IPS DF 6.9 (cell line): ENCODE results near the gene TRPC3.

Source experiments
- DNase-seq: peaks from one replicate; pipeline ENCODE4 v3.0.0-alpha.2; 2013; ENCODE audit warnings: low read depth, low spot score
- H3K27ac ChIP-seq: one replicate; pipeline ENCODE4 v1.5.1; 2013; ENCODE audit warnings: low read length, control low read depth
- H3K27me3 ChIP-seq: 2 replicates; pipeline ENCODE4 v1.6.1; 2013; ENCODE audit warnings: mild to moderate bottlenecking, low read length; ENCODE audit not compliant: control insufficient read depth, insufficient read depth
- H3K36me3 ChIP-seq: 2 replicates; pipeline ENCODE4 v1.6.1; 2013; ENCODE audit warnings: low read length; ENCODE audit not compliant: control insufficient read depth, insufficient read depth
- H3K4me1 ChIP-seq: 2 replicates; pipeline ENCODE4 v1.6.1; 2013; ENCODE audit warnings: low read length; ENCODE audit not compliant: control insufficient read depth, insufficient read depth
- H3K4me3 ChIP-seq: 2 replicates; pipeline ENCODE4 v1.5.1; 2013; ENCODE audit warnings: mild to moderate bottlenecking, low read length
- H3K9me3 ChIP-seq: 2 replicates; pipeline ENCODE4 v1.6.1; 2013; ENCODE audit warnings: low read length, inconsistent platforms; ENCODE audit not compliant: control insufficient read depth, insufficient read depth
- WGBS: extraction: QIAGEN DNeasy Blood & Tissue Kit; methylation state at CpG from one replicate; pipeline ENCODE4 v1.1.7; 2013; ENCODE audit warnings: mixed read lengths, missing lambda C conversion rate; ENCODE audit not compliant: insufficient read length, insufficient coverage; 5-methylcytosine and 5-hydroxymethylcytosine counted together

TRPC3 gene

GRCh38 chr4:121951521-121952110, at the start of gene TRPC3:
TSS of gene TRPC3 (minus strand) at chr4:121952060. CDS start at chr4:121951680, 380 bp downstream.
- no CpG with 5 or more reads among the region's 69 CpGs for WGBS
- Histone ChIP-seq H3K9me3 (no peaks in the 10 kb centered on the region), H3K27ac (no peak within 1 kb of the TSS), H3K4me1 (no peaks in the 10 kb centered on the region), H3K27me3 (peaks cover 28% of the 10 kb centered on the region), H3K36me3 (no peaks in the 10 kb centered on the region), H3K4me3 (peak within 1 kb of the TSS; percentile 60)
- no peak for DNase-seq

- Histone ChIP-seq H3K27me3 (no peaks in the 10 kb centered on the region), H3K4me1 (no peaks in the 10 kb centered on the region), H3K27ac (no peak overlapping the region), H3K36me3 (no peaks in the 10 kb centered on the region), H3K4me3 (no peak overlapping the region), H3K9me3 (no peaks in the 10 kb centered on the region)
- DNase-seq: no peak
- WGBS: no CpG with 5 or more reads among the region's 4 CpGs
These were observed 49.0 kb upstream of the TRPC3 start for GRCh38 chr4:122000849-122001248.

GRCh38 chr4:121998024-121998423, 46.2 kb upstream of the TRPC3 start:
- no peak overlapping the region for H3K4me3 ChIP-seq

GRCh38 chr4:121995790-121996537, 44.1 kb upstream of the TRPC3 start:
- no peak overlapping the region for H3K27ac ChIP-seq
- no peak for DNase-seq
- WGBS: no CpG with 5 or more reads among the region's 3 CpGs
- H3K4me3 ChIP-seq: no peak overlapping the region
- no peaks in the 10 kb centered on the region for H3K27me3 ChIP-seq
- H3K36me3 ChIP-seq: no peaks in the 10 kb centered on the region
- no peaks in the 10 kb centered on the region for H3K9me3 ChIP-seq
- H3K4me1 ChIP-seq: no peaks in the 10 kb centered on the region

More at GRCh38 chr4:121998024-121998423, 46.2 kb upstream of the TRPC3 start:
- Histone ChIP-seq H3K9me3 (no peaks in the 10 kb centered on the region), H3K27me3 (no peaks in the 10 kb centered on the region), H3K27ac (no peak overlapping the region), H3K36me3 (no peaks in the 10 kb centered on the region), H3K4me1 (no peaks in the 10 kb centered on the region)
- no peak for DNase-seq
- no CpG with 5 or more reads among the region's 4 CpGs for WGBS

- Histone ChIP-seq H3K27ac (no peak overlapping the region), H3K36me3 (no peaks in the 10 kb centered on the region), H3K27me3 (no peaks in the 10 kb centered on the region), H3K4me3 (no peak overlapping the region), H3K4me1 (no peaks in the 10 kb centered on the region), H3K9me3 (no peaks in the 10 kb centered on the region)
- no peak for DNase-seq
These were observed 40.1 kb upstream of the TRPC3 start for GRCh38 chr4:121991968-121992367.

- Histone ChIP-seq H3K27ac (no peak overlapping the region), H3K36me3 (no peaks in the 10 kb centered on the region), H3K27me3 (no peaks in the 10 kb centered on the region), H3K4me3 (no peak overlapping the region), H3K4me1 (no peaks in the 10 kb centered on the region), H3K9me3 (no peaks in the 10 kb centered on the region)
- WGBS: no CpG with 5 or more reads among the region's 6 CpGs
- DNase-seq: no peak
These were observed 38.6 kb upstream of the TRPC3 start for GRCh38 chr4:121990489-121990888.

- Histone ChIP-seq H3K4me3 (no peak overlapping the region), H3K4me1 (no peaks in the 10 kb centered on the region), H3K27ac (no peak overlapping the region), H3K9me3 (no peaks in the 10 kb centered on the region), H3K27me3 (no peaks in the 10 kb centered on the region), H3K36me3 (no peaks in the 10 kb centered on the region)
- DNase-seq: no peak
- WGBS: no CpG with 5 or more reads among the region's 10 CpGs
These were observed 37.9 kb upstream of the TRPC3 start for GRCh38 chr4:121989715-121990114.

- Histone ChIP-seq H3K27me3 (no peaks in the 10 kb centered on the region), H3K36me3 (no peaks in the 10 kb centered on the region), H3K4me3 (no peak overlapping the region), H3K9me3 (no peaks in the 10 kb centered on the region), H3K4me1 (no peaks in the 10 kb centered on the region), H3K27ac (no peak overlapping the region)
- WGBS: no CpG with 5 or more reads among the region's 1 CpG
- DNase-seq: no peak
These were observed 37.1 kb upstream of the TRPC3 start for GRCh38 chr4:121988950-121989349.

- no peak for DNase-seq
- no CpG with 5 or more reads among the region's 3 CpGs for WGBS
- H3K36me3 ChIP-seq: no peaks in the 10 kb centered on the region
- no peaks in the 10 kb centered on the region for H3K9me3 ChIP-seq
- H3K4me1 ChIP-seq: no peaks in the 10 kb centered on the region
- H3K4me3 ChIP-seq: no peak overlapping the region
- H3K27me3 ChIP-seq: no peaks in the 10 kb centered on the region
- no peak overlapping the region for H3K27ac ChIP-seq
These were observed 28.8 kb upstream of the TRPC3 start for GRCh38 chr4:121980643-121981042.

- WGBS: no CpG with 5 or more reads among the region's 2 CpGs
- H3K4me1 ChIP-seq: no peaks in the 10 kb centered on the region
- no peak overlapping the region for H3K4me3 ChIP-seq
- no peaks in the 10 kb centered on the region for H3K36me3 ChIP-seq
- H3K27me3 ChIP-seq: no peaks in the 10 kb centered on the region
- DNase-seq: no peak
- H3K27ac ChIP-seq: no peak overlapping the region
- no peaks in the 10 kb centered on the region for H3K9me3 ChIP-seq
These were observed 26.3 kb upstream of the TRPC3 start for GRCh38 chr4:121978172-121978516.
